Bone marrow (tissue), 2 donors: ENCODE measurements around the gene PSD2.
A peak's percentile ranks its signal among the peaks of the same experiment; 100 is the strongest.

Experiments
- DNase-seq, 2 donors: peaks; one replicate each; lab custom pipeline; 2025; lab: John Stamatoyannopoulos, UW

The PSD2 gene

DNA sequence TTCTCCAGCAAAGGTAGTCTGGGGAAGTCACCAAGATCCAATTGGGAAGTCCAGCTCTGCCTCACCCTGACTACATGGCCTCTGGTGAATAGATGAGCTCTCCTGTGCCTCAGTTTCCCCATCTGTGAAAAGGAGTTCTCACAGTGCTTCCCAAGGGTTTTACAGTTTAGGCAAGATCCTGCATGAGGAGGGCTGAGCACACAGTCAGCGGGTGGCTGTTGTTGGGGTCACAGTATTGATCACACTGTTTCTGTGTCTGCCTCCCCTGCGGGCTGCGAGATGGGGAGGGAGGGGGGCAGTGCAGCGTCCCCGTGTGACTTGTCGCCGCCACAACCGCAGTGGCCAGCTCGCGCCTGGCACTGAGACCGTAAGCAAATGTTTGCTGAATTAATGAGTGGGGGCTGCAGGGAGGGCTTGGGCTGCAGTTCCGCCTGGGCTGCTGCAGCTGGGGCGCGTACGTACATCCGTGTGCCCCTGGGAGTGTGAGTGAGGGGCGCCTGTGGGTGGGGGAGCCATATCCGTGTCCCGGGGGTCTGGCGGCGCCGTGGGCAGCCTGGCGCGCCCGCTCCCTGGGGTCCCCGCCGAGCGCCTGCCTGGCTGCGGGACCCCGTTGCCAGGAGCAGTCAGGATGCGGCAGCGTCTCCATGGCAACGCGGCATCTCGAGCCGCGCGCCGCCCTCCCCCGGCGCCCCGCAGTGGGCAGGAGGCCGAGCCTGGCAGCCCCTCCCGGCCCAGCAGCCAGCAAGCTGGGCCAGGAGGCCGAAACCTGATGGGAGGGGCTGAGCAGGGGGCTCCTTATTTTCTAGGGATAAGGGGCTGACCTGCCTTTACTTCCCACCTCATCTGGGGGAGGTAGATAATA lies 31.4 kb upstream of the PSD2 start:
- DNase-seq, result no peak

DNA sequence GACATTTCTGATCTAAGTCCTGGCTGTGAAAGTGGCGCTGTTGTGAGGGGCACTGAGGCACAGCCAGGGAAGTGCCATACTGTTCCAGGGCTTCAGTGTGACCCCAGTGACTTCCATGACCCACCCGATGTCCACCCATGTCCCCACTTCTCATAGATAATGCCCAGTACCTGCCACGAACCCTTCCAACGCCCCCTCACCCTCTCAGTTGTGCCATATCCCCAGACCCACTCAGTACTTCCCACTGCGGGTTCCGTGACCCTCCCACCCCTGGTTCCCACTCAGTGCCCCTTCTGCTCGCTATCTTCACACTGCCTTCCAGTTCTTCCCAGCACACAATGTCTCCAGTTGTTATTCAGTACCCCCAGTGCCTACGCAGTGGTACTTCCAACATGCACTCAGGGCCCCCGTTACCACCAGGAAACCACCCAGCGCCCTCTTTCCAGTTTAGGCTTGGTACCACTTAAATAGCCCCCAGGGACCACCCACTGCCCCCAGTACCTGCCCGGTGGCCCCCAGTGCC lies 30.7 kb upstream of the PSD2 start:
- DNase-seq, result no peak

DNA sequence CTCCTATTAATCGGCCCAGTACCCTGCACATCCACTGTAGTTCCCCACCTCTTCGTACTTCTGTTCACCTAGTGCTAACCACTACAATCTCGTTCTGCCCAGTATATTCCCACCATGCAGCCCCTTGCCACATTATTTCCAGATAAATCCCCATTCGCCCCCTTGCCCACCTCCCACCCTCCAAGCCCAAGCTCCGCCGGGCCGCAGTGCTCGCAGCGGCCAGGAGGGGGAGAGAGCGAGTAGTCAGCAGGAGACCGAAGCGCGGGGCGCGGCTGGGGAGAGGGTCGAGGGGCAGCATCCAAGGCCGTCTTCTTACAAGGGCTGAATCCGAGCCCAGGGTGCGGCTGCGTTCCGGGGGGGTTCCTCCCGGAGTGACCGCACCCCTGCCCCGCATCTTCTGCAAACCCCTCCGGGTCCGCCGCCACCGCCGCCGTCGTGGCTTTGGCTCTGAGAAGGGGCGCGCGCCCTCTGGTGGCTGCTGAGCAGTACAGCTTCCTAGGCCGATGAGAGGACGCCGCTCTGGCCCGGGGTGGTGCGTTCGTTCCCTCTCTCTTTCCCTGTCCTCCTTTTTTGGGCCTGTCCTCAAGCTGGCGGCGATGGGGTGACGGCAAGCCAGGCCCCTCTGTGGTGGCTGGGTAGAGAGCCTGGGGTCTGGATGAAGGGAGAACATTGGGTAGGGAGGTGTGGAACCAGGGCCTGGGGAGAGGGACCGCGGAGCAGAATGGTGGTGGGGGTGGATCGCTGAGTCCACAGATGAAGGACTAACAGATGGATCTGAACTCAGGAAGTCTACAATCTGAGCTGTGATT lies 30.0 kb upstream of the PSD2 start:
- DNase-seq, result peak; percentile 72 to 78

DNA sequence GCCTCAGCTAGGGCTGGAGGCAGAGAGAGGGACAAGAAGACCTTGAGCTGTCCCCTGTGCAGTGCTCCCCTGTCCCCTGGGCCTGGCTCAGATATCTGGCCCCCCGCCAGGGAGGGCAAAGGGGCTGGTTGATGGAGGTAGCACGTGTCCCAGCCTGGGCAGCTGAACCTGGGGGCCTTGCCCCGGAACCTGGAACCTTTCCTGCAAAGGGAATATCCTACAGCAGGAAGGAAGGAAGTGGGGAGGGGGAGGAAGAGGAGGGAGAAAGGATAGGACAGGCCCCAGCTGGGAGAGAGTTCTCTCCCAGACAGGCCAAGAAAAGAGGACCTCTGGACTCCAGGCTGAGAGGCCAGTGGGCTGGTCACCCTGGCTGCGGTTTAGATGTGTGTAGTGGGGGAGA lies 27.6 kb upstream of the PSD2 start:
- no peak for DNase-seq

DNA sequence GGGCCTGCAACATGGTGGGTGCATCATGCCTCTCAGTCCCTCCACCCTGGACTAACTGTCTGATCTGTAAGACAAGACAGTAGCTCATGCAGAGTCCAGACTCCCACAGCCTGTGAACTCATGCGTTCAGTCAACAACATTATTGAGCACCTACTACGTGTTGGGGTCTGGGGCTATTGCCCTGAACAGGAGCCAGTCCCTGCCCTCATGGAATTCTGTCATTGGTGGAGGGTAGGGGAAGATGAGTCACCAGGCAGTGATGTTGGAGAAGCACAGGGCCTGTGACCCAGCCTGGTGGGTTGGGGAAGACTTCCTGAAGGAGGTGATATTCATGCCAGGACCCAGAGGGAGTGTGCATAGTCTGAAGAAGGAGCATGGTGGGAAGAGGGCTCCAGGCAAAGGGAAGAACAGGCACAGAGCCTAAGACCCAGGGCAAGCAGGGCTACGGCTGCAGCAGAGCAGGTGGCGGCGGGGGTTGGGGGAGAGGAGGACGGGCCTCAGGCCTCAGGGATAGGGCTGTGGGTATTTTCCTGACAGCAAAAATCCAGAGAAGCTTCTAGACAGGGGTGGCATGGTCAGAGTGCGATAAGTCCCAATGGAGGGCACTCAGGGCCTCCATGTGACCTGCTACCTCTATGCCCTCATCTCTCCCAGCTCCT lies 26.7 kb upstream of the PSD2 start:
- DNase-seq, result no peak

DNA sequence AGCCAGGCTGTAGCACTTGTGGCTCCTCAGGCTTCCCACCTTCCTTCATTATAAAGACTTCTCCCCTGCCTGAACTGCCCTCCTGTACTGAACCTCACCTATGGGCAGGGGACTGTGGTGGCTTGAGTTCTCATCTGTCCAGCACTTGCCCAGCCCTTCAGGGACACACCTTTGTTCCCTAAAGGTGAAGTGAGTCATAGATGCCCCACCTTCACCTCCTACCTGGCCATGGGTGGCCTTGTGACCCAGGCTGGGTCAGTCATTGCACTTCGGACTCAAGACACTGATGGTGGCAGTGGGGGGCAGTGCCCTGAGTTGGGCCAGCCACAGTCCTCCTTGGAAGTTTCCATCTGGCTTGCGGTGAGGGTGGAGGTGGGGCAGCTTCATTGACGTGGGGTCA lies 26.1 kb upstream of the PSD2 start:
- DNase-seq, result no peak

DNA sequence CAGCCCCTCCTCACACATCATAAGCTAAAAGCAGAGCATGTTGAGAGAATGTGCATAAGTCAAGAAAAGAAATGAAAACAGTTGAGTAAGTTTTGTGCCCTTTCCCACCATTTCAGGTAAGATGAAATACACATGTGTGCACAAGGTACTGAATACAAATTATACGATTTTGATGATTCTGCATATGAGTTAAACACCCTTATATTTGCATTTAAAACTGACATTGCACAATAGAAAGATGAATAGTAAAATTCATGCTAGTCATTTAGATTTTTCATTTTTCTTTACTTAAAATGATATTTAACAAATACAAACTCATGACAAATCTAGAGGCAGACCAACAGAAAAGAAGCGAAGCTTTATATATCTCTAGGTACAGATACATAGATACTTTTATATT lies 24.9 kb upstream of the PSD2 start:
- no peak for DNase-seq

DNA sequence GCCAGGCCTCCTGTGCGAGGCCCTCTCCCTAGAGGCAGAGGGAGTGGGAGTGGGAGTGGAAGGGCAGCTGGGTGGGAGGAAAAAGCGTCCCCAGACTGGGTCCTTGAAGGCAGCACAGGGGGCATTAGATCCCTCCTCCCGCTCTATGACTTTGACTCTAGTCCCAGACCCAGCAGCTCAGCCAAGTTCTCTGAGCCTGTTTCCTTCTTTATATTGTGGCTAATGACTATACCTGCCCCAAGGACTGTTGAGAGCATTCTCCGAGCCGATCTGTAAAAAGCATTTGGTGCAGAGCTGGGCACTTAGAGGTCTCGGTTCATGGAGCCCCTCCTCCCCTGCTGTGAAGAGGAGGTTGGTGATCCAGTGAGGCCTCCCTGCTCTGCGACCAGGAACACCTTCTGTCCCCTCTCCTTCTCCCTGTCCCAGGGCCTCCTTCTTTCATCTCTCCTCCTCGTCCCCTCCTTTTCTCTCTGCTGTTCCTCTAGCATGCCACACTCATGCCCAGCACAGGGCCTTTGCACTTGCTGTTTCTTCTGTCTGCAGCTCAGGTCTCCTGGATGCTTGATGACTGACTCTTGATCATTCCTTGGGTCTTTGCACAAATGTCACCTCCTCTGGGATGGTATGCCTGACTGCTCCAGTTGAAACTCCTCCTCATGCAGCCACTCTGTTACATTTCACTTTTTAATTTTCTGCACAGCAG lies 23.4 kb upstream of the PSD2 start:
- DNase-seq, result no peak

DNA sequence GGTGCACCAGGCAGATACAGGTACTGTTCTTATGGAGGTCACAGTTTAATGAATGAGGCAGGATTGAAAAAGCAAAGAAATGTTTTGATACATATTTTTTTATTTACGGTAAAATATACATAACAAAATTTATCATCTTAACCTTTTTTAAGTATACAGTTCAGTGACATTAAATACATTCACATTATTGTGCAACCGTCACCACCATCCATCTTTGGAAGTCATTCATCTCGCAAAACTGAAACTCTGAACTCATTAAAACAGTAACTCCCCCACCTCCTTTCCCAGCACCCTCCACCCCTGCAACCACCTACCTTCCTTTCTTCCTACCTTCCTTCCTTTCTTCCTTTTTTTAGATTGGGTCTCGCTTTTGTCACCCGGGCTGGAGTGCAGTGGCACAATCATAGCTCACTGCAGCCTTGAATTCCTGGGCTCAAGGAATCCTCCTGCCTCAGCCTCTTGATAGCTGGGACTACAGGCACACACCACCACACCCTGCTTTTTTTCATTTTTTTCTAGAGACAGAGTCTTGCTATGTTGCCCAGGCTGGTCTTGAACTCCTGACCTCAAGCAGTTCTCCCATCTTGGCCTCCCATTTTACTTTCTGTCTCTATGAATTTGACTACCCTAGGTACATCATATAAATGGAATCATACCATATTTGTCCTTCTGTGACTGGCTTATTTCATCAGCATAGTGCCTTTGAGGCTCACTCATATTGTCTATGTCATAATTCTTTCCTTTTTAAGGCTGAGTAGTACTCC lies 22.5 kb upstream of the PSD2 start:
- no peak for DNase-seq

DNA sequence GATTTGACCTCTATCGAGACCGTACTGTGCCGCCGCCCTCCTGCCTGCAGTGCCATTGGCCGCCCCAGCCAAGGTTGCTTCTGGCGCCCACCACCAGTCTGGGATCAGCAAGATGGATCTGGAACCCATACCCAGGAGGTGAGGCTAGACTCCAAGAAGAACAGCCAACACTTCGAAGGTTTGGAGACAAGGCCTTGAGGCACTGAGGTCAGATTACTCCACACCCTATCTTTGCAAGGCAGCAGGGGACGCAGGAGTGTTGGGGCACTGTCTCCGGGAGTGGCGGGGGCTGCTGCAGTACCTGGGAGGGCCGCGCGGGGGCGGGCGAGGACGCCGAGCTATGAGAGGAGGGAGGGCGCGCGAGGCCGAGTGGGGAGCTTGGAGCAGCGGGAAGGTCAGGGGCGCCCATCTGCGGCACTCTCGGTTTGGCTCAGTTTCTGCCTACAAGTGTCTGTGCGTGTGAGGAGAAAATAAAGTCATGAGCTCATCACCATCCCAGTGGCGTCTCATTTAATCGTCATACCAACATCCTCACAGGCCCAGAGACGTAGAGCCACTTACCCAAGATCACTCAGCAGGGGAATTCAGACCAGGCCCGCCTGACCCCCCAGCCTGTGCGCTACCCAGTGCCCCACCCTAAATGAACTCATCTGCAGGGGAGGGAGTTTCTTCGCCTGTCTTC lies 20.5 kb upstream of the PSD2 start:
- DNase-seq, result peak; percentile 45 to 66

DNA sequence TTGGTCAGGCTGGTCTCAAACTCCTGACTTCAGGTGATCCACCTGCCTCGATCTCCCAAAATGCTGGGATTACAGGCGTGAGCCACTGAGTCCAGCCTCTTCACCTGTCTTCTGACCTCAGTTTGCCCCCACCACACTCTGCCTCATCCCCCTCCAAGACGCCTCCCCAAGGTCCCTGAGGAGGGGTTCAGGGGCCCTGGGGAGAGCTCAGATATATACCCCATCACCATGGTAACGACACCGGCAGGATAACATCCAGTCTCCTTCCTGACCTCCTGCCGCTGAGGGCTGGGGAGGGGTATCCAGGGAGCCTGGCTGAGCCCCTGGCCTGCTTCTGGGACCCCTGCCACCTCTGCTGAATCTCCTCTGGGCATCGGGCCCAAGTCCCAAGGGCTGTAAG lies 19.7 kb upstream of the PSD2 start:
- no peak for DNase-seq

DNA sequence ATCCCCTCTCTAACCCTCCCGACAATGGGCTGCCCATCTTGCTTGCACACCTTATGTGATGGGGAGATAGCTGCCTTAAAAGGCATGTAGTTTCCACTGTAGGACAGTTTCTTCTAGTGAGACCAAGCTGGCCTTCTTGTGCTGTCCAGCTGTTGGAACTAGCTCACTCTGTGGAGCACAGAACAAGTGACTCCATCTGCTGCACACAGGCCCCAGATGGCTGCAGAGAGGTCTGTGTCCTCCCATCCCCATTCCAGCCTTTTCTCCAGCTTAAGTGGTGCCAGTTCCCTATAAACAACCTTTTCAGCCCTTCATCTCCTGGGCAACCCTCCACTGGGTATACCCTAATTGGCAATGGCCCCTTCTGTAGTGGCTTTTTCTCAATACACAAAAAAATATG lies 18.7 kb upstream of the PSD2 start:
- DNase-seq, result no peak

DNA sequence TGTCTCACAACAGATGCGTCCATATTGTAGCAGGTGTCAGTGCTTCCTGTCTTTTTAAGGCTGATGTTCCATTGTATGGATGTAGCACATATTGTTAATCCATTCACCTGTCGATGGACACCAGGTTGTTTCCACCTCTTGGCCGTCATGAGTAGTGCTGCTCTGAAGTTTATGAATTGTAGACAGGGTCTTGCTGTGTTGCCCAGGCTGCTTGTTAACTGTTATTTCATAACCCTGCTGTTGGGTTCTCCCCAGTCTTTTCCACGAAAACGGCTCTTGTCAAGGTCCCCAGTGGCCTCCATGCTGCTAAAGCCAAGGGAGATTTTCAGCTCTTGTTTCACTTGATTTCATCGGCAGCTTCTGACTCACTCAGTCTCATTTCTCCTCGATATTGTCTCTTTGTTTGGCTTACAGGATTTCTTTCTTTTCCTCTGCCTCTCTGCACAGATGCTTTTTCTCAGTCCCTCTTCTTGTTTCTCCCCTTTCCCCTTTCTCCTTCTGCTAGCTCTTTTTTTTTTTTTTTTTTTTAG lies 12.1 kb upstream of the PSD2 start:
- DNase-seq, result no peak

DNA sequence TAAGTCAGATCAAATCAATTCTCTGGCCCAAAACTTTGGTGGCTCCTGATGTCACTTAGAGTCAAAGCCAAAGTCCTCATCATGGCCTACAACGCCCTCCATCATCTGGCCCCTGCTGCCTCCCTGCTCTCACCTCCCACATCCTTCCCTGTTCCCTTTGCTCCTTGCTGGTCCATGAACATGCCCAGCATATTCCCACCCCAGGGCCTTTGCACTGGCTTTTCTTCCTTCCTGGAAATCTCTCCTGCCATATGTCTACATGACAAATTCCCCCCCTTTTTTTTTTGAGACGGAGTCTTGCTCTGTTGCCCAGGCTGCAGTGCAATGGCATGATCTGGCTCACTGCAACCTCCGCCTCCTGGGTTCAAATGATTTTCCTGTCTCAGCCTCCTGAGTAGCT lies 11.1 kb upstream of the PSD2 start:
- no peak for DNase-seq

DNA sequence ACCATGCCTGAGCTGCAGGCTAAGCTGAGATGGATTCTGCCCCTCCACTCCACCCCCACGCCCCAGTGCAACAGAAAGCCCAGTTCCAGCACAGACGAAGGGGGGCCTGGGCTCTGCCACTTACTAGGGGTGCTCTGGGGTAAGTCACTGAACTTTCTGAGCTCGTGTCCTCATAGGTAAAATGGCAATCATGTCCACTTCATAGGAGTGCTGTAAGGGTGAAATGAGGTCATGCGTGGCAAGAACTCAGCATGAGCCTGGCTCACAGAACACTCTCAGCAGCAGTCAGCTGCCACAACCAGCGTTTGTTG lies 8.4 kb upstream of the PSD2 start:
- DNase-seq, result no peak

DNA sequence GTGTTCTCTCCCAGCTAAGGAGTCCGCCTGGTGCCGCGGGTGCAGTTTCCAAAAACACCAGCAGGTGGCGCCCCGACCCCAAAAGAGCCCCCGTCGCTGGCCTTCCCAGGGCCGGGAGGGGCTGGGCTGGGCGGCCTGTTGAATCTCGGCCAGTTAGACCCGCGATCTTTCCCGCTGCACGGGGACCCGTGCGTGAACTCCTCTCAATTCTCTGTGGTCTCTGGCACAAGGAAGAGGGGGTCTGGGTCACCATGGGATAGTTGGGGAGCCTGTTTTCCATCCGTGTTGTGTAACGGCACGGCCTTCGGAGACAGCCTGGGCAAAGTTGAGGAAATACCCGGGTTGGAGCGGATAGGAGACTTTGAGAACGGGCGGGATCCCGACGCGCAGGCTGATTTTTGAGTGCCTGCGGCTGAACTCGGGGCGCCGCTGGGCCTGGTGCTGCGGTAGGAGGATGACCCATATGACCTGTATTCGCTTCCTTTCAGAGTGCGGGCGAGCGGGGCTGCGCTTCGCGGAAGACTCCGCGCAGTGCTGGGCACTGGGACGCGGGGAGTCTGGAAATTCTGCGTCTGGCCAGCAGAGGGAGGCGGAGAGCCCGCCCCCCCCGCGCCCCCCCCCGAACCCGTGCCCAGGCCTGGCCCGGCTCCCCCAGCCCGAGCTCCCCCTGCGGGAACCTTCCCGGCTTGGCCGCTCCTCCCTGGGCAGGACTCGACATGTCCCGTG lies 7.9 kb upstream of the PSD2 start:
- peak; percentile 61 to 72 for DNase-seq

DNA sequence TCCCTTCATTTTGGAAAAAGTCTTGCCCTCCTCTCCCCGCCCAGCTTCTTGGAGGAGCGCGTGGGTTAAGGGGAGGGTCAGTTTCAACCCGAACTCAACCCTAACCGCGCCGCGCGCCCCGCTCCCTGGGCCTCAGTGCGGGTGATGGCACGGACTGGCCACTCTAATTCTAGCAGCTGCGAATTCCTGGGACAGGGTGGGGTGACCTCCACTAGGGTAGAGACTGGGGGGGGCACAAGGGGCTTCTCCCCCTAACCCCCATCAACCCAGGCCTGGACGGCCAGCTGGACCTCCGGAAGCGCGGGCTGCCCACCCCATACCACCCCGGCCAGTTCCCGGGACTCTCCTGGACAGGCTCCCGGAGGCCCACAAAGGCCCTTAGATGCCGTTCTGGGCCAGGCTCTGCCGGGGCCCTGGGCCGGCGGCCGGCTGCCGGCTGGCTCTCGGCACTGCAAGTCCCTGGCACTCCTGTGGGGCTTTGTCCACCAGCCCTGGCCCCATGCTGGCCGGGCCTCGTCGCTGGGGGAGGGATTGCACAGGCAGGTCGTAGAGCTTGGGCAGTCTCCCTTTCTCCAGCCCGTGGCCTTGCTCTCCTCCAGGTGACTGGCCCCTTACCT lies 7.2 kb upstream of the PSD2 start:
- DNase-seq, result no peak

DNA sequence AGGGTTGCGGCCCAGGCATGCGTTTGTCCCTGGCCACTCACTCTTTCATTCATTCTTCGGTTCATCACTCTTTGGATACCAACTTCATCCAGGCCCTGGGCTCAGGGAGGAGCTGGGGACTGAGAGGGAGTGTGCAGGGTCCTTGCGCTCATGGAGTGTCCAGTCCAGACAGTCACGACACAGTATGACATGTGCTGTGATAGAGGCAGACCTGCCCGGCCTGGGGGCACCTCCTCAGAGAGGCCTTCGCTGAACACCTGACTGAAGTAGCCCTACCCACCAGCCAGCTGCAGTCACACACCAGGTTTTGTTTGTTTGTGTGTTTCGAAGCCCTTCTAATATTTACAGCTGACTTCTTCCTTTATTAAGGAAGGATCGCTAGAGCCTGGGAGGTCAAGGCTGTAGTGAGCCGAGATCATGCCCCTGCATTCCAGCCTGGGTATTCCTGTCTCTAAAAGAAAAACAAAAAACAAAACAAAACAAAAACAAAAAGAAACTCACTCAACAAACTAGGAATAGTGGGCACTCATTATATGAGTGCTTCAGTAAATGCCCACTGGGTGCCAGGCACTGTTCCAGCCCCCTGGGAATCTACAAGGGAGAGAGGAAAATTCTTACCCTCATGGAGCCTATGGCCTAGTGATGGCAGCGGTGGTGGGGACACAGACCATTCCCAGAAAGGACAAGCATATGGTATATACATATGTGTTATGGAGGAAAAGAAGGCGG lies 6.3 kb upstream of the PSD2 start:
- no peak for DNase-seq

DNA sequence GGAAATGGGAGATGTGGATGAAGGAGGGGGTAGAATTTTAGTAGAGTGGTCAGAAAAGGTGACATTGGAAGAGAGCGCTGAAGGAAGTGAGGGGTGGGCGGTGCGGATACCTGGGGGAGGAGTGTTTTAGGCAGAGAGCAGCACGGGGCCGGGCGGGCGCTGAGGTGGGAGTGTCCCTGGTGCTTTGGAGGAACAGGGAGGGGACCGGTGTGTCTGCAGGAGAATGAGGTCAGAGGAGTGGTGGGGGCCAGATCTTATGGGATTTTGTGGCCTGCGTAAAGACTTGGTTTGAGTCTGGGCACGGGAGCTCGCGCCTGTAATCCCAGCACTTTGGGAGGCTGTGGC lies 5.8 kb upstream of the PSD2 start:
- no peak for DNase-seq
